VCaP (cell line): ENCODE measurements around the gene EMX1.
A peak's percentile ranks its signal among the peaks of the same experiment; 100 is the strongest.

ENCODE experiments used
- H3K27ac ChIP-seq: fragments of 450-650 bp; 2 replicates; pipeline ENCODE4 v1.5.1; 2017
- CTCF ChIP-seq: fragments of 450-650 bp; conservative IDR thresholded peaks from 2 replicates; pipeline ENCODE4 v1.5.1; 2017; ENCODE audit warnings: mild to moderate bottlenecking, moderate library complexity

The EMX1 gene

GRCh38 chr2:72894514-72894913 is 22.8 kb upstream of the EMX1 start:
- no peak for TF ChIP-seq CTCF
- H3K27ac ChIP-seq: no peak overlapping the region

- TF ChIP-seq CTCF: no peak
- peak overlapping the region; percentile 38; the same call in 1 of the 2 replicates for H3K27ac ChIP-seq
These were observed 22.2 kb upstream of the EMX1 start for GRCh38 chr2:72895154-72895553.

- no peak; the same call in 1 of the 2 replicates for TF ChIP-seq CTCF
These were observed 21.5 kb upstream of the EMX1 start for GRCh38 chr2:72895759-72896281.

GRCh38 chr2:72896446-72896845 is 20.9 kb upstream of the EMX1 start:
- TF ChIP-seq CTCF: no peak
- H3K27ac ChIP-seq: peak overlapping the region; percentile 38; the same call in 1 of the 2 replicates

More at GRCh38 chr2:72895759-72896281, 21.5 kb upstream of the EMX1 start:
- H3K27ac ChIP-seq: peak overlapping the region; percentile 38; the same call in 1 of the 2 replicates

GRCh38 chr2:72897785-72898584 is 19.3 kb upstream of the EMX1 start:
- no peak overlapping the region for H3K27ac ChIP-seq
- no peak for TF ChIP-seq CTCF

GRCh38 chr2:72898585-72898906 is 18.8 kb upstream of the EMX1 start:
- TF ChIP-seq CTCF: no peak
- H3K27ac ChIP-seq: no peak overlapping the region

GRCh38 chr2:72900191-72900825 is 17.0 kb upstream of the EMX1 start:
- no peak for TF ChIP-seq CTCF
- no peak overlapping the region for H3K27ac ChIP-seq
